Astrocyte of the cerebellum (primary cell): ENCODE data around the gene HMOX1.

Experiments used
- DNase-seq: peaks from one replicate; pipeline ENCODE4 v3.0.0-alpha.2; 2011; ENCODE audit warnings: low read depth
- H3K4me3 ChIP-seq: 2 replicates; pipeline ENCODE4 v1.5.1; 2011; ENCODE audit warnings: mild to moderate bottlenecking, low read depth, low read length, moderate library complexity
- in situ Hi-C: cut with HindIII; loops from 2 replicates; pipeline ENCODE4 v1.10.0; 2017; ENCODE audit warnings: low sequenced_read_pairs
- TF ChIP-seq, protein P1 (sequence below): IDR thresholded peaks from 2 replicates; pipeline ENCODE4 v1.5.1; 2012; ENCODE audit warnings: low read length, low read depth, moderate library complexity, mild to moderate bottlenecking; ENCODE audit errors: missing control alignments

HMOX1 gene

DNA sequence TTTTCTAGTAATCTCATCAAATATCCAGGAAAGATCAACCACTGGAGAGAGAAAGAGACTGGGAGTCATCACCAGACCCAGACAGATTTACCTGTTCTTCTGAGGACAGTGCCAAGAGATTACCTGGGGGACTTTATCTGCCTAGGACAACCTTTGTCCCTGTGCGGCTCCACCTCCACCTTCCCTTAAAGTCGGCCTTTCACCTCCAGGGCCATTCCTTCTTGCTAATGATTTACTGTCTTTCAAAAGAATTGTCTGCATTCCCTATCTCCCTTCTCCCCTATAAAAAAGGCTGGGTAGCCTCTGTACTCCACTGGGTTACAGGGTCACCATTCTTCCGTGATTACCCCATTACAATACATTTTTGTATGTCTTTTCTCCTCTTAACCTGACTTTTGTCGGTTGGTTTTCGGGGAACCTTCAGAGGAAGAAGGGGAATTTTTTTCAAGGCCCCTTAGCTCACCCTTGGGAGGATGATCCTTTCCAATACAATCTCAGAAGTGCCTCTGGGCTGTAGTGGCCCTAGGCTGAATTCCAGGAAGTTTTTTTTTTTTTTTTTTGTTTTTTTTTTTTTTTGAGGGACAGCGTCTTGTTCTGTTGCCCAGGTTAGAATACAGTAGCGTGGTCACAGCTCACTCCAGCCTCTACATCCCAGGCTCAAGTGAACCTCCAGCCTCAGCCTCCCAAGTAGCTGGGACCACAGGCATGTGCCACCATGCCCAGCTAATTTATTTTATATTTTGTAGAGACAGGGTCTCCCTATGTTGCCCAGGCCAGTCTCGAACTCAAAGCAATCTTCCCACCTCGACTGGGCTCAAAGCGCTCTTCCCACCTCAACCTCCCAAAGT, 1.5 kb upstream of the HMOX1 start:
- in situ Hi-C loops, result no loop called here
- TF ChIP-seq, protein P1, sequence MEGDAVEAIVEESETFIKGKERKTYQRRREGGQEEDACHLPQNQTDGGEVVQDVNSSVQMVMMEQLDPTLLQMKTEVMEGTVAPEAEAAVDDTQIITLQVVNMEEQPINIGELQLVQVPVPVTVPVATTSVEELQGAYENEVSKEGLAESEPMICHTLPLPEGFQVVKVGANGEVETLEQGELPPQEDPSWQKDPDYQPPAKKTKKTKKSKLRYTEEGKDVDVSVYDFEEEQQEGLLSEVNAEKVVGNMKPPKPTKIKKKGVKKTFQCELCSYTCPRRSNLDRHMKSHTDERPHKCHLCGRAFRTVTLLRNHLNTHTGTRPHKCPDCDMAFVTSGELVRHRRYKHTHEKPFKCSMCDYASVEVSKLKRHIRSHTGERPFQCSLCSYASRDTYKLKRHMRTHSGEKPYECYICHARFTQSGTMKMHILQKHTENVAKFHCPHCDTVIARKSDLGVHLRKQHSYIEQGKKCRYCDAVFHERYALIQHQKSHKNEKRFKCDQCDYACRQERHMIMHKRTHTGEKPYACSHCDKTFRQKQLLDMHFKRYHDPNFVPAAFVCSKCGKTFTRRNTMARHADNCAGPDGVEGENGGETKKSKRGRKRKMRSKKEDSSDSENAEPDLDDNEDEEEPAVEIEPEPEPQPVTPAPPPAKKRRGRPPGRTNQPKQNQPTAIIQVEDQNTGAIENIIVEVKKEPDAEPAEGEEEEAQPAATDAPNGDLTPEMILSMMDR, result no peak
- no peak overlapping the region for H3K4me3 ChIP-seq
- DNase-seq, result no peak

DNA sequence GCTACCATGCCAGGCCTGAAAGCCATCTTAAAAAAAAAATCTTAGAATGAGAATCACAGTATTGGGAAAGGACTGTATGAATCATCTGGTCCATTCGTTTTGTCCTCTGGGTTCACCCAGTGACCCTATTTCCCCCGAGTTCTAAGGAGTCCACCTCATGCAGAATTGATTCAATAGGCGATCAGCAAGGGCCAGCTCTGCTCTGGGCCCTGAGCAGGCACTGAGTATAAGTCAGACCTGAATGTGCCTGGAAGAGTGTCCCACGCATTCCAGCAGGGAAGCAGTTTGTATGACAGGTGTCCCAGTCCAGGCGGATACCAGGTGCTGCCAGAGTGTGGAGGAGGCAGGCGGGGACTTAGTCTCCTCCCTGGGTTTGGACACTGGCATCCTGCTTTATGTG, 883 bp upstream of the HMOX1 start:
- H3K4me3 ChIP-seq, result no peak overlapping the region
- no peak for DNase-seq
- TF ChIP-seq, protein P1, result no peak
- in situ Hi-C loops, result no loop called here

DNA sequence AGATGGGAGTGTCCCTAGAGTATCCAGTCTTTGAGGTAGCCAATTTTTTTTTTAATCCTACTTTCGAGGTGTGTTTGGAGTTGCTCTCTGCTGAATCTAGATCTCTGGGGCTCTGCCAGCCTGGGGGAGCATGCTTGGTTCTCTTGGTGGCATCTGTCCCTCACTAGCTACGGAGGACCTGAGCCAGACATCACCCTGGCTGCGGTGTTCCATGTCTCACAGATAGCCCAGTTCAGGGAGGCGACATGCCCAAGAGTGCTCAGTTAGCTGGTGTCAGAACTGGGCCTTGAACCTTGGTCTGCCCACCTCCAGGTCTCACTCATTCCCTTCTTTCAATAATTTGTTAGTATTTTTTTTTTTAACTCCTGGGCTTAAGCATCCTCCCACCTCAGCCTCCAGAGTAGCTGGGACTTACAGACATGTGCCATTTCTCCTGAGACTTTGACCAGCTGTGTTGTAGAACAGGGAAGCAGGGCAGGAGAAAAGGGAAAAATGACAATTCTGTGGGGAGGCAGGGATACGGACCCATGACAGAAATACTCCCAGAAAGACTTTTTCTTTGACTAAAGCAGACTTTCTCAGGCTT, 621 bp downstream of the HMOX1 start:
- in situ Hi-C loops, result no loop called here
- TF ChIP-seq, protein P1, result no peak
- H3K4me3 ChIP-seq, result peak overlapping the region; percentile 50
- DNase-seq, result no peak

DNA sequence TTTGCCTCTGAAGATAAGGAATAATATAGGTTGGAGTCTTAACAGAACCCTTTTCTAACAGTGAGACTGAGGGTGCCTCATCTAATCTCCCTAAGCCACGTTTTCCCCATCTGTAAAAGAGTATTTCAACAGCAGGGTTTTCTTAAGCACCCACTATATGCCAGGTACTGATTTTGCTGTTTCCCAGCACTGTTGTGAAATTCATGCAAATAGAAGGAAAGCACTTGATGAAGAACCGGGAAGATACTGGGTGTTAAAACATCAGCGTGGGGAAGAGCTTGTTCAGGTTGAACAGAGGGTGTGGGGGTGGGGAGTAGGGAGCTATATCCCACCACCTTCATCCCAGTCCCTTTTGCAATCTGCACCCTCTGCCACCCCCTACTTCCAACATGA, 2.8 kb downstream of the HMOX1 start:
- in situ Hi-C loops, result no loop called here
- no peak overlapping the region for H3K4me3 ChIP-seq

DNA sequence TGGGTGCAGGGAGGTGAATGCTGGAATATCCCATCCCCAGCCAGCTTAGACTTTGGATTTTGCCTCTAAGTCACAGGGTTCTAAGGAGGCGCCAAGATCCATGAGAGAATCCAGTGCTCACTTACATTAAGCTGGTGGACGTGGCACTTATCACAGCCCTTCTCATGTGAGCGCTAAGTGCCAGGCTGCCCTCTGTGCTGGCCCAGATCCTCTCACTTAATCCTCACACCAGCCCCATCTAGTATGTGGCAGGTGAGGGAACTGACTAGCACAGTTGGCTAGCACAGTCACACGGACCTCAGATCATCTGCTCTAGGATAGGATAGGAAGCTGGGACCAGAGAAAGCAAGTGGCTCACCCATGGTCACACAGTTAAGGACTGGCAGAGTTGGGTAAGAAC, 3.6 kb downstream of the HMOX1 start:
- in situ Hi-C loops, result no loop called here
- H3K4me3 ChIP-seq, result no peak overlapping the region
- TF ChIP-seq, protein P1, result no peak
- DNase-seq, result no peak

More for the DNA sequence above, 2.8 kb downstream of the HMOX1 start:
- TF ChIP-seq, protein P1, result no peak
- DNase-seq, result no peak

DNA sequence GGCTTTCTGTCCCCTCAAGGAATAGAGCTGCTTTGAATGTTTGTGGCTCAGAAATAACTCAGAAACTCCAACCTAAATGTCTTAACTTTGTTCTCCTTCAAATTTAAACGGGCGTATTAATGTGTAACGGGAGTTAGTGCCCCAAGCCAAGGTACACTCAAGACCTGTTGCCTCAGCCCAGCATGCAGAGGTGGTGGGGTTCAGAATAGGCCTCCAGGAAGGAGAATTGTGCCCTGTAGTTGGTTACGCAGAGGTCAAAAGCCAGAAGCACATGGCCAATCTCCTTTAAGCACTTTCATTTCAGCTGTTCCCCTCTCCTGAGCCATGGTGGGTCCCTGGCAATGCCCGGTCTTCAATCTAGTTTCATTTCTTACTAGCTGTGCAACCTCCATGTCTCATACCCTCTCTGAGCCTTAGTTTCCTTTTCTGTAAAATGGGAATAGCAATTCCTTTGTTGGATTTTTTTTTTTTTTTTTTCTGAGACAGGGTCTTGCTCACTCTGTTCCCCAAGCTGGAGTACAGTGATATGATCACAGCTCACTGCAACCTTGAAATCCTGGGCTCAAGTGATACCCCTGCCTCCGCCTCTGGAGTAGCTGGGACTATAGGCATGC, 4.2 kb downstream of the HMOX1 start:
- TF ChIP-seq, protein P1, result no peak
- no peak for DNase-seq
- in situ Hi-C loops, result no loop called here
- H3K4me3 ChIP-seq, result no peak overlapping the region
